Lung (tissue), 12 donors: Measurements from ENCODE around the gene ADGRD1. TPM values are rescaled to one million over a fixed set of nuclear protein-coding genes. Genes with fewer than 3 reads are reported as not detected.

Experiments
- ATAC-seq: fragments of 200-7000 bp; cut with Tn5 transposase; one replicate; pipeline ENCODE4 v1.9.1; 2020; ENCODE audit warnings: moderate number of reproducible peaks; ENCODE audit not compliant: insufficient read depth, low FRiP score
- DNase-seq, 3 donors: peaks; one replicate each; pipeline ENCODE4 v3.0.0-alpha.2; 2013 to 2017
- H3K27ac ChIP-seq, 2 donors: one replicate each; pipeline ENCODE4 v1.5.1; 2013; ENCODE audit warnings: mild to moderate bottlenecking in 2 of 2, moderate library complexity in 2 of 2, control low read depth in 1 of 2, inconsistent platforms in 1 of 2, low read depth in 1 of 2, low read length in 1 of 2
- H3K27me3 ChIP-seq, 3 donors: one replicate each; pipeline ENCODE4 v1.5.1; 2013; ENCODE audit warnings: low read length in 2 of 3; ENCODE audit not compliant: control insufficient read depth in 3 of 3, insufficient read depth in 3 of 3
- H3K36me3 ChIP-seq, 4 donors: one replicate each; pipeline ENCODE4 v1.5.1; 2013; ENCODE audit warnings: low read length in 4 of 4, mild to moderate bottlenecking in 1 of 4, moderate library complexity in 1 of 4; ENCODE audit not compliant: control insufficient read depth in 4 of 4, insufficient read depth in 4 of 4
- H3K4me1 ChIP-seq, 5 donors: one replicate each; pipeline ENCODE4 v1.5.1; 2013; ENCODE audit warnings: low read length in 5 of 5, mild to moderate bottlenecking in 2 of 5, moderate library complexity in 1 of 5; ENCODE audit not compliant: control insufficient read depth in 5 of 5, insufficient read depth in 5 of 5
- H3K4me3 ChIP-seq: one replicate; pipeline ENCODE4 v1.5.1; 2013; ENCODE audit warnings: mild to moderate bottlenecking, control low read depth, moderate library complexity
- H3K9ac ChIP-seq, 2 donors: one replicate each; pipeline ENCODE4 v1.5.1; 2013; ENCODE audit warnings: low read length in 2 of 2, control low read depth in 1 of 2; ENCODE audit not compliant: insufficient read depth in 1 of 2
- H3K9me3 ChIP-seq, 4 donors: one replicate each; pipeline ENCODE4 v1.5.1; 2013; ENCODE audit warnings: low read length in 3 of 4, mild to moderate bottlenecking in 1 of 4, moderate library complexity in 1 of 4; ENCODE audit not compliant: control insufficient read depth in 4 of 4, insufficient read depth in 3 of 4
- CTCF ChIP-seq: IDR thresholded peaks from 2 replicates; pipeline ENCODE4 v1.5.1; 2012; ENCODE audit warnings: mild to moderate bottlenecking; ENCODE audit errors: control extremely low read depth, extremely low read depth
- WGBS, 2 donors: extraction: QIAGEN DNeasy Blood & Tissue Kit; methylation state at CpG; one replicate each; pipeline ENCODE4 v1.1.7; 2013; 5-methylcytosine and 5-hydroxymethylcytosine counted together
- polyA plus RNA-seq, 2 donors: library from polyadenylated mRNA; stranded (reverse); fragments of 200-250 nt; gene quantifications; one replicate each; pipeline ENCODE4 v1.2.1, GENCODE V29; 2013
- total RNA-seq, 2 donors: library from RNA; depleted of rRNA in 1 of 2; stranded (reverse); fragments of >200 nt in 1 of 2; gene quantifications; one replicate each; pipeline ENCODE4 v1.2.1, GENCODE V29; 2014 to 2021
- donor health status: control.
- donor health status: control.
- donor health status: Bipolar disorder and iron deficiency.
- donor health status: healthy.
- donor health status: DM: yes; HTN: yes; CAD: no.

The ADGRD1 gene
- total and polyA plus RNA-seq, 4 donors: 23.5 to 85.6 (median 46.7) TPM

- no peaks in the 10 kb centered on the region for H3K4me1 ChIP-seq
- H3K36me3 ChIP-seq: no peaks in the 10 kb centered on the region
- no peak for TF ChIP-seq CTCF
- no peaks in the 10 kb centered on the region for H3K27me3 ChIP-seq
- no peak overlapping the region for H3K4me3 ChIP-seq
- DNase-seq (no peak), ATAC-seq (no peak)
- WGBS, 2 donors: 90 to 96% methylated on average over 3 of the region's 3 CpGs
- H3K9ac ChIP-seq: no peak overlapping the region
- no peak overlapping the region for H3K27ac ChIP-seq
- H3K9me3 ChIP-seq: peaks cover 0 to 2% (median under 1%) of the 10 kb centered on the region in 4 donors
Measured at GRCh38 chr12:131162113-131162512, 208.4 kb downstream of the ADGRD1 start.

- DNase-seq (no peak), ATAC-seq (no peak)
- no peak overlapping the region for H3K27ac ChIP-seq
- no peaks in the 10 kb centered on the region for H3K27me3 ChIP-seq
- no peak for TF ChIP-seq CTCF
- H3K9ac ChIP-seq: no peak overlapping the region
- peaks cover 0 to 7% (median 0%) of the 10 kb centered on the region in 5 donors for H3K4me1 ChIP-seq
- no peaks in the 10 kb centered on the region for H3K9me3 ChIP-seq
- H3K4me3 ChIP-seq: no peak overlapping the region
- 72 to 94% methylated on average over 44 to 46 of the region's 46 CpGs for WGBS, 2 donors
- no peaks in the 10 kb centered on the region for H3K36me3 ChIP-seq
Measured at GRCh38 chr12:131163189-131163738, 209.6 kb downstream of the ADGRD1 start.

- 95 to 96% methylated on average over 18 to 25 of the region's 34 CpGs for WGBS, 2 donors
- Histone ChIP-seq H3K36me3 (no peaks in the 10 kb centered on the region), H3K27ac (no peak overlapping the region), H3K27me3 (no peaks in the 10 kb centered on the region), H3K9ac (no peak overlapping the region), H3K9me3 (no peaks in the 10 kb centered on the region), H3K4me3 (no peak overlapping the region), H3K4me1 (peaks cover 0 to 7% (median 0%) of the 10 kb centered on the region in 5 donors)
- no peak for TF ChIP-seq CTCF
- ATAC-seq (no peak), DNase-seq (no peak)
Measured at GRCh38 chr12:131164096-131164872, 210.6 kb downstream of the ADGRD1 start.
